ENCODE data around the gene OR52A5. TPM values are rescaled to one million over a fixed set of nuclear protein-coding genes. Genes with fewer than 3 reads are reported as not detected.

OR52A5 gene
- total and polyA plus RNA-seq, 2 donors (not counting 1 experiment from before 2014, with no cell fraction given), result not detected

DNA sequence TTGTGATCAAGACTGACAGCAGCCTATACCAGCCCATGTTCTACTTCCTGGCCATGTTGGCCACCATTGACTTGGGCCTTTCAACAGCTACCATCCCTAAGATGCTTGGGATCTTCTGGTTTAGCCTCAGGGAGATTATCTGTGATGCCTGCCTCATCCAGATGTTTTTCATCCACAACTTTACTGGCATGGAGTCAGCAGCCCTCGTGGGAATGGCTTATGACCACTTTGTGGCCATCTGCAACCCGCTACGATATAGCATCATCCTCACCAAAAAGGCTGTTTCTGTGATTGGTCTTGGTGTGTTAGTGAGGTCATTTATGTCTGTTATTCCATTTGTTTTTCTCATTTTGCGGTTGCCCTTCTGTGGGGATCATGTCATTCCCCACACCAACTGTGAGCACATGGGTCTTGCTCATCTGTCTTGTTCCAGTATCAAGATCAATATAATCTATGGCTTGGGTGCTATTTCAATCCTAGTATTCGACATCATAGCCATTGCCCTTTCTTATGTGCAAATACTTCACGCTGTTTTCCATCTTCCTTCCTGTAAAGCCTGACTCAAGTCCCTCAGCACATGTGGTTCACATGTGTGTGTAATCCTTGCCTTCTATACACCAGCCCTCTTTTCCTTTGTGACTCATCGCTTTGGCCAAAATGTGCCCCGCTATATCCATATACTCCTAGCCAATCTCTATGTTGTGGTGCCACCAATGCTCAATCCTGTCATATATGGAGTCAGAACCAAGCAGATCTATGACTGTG, 45.2 kb downstream of the OR52A5 start:
- CTCF ChIA-PET, result no interaction called here
- H3K4me3 Mint-ChIP-seq, result no peak overlapping the region
- no peaks in the 10 kb centered on the region for H3K4me1 Mint-ChIP-seq

DNA sequence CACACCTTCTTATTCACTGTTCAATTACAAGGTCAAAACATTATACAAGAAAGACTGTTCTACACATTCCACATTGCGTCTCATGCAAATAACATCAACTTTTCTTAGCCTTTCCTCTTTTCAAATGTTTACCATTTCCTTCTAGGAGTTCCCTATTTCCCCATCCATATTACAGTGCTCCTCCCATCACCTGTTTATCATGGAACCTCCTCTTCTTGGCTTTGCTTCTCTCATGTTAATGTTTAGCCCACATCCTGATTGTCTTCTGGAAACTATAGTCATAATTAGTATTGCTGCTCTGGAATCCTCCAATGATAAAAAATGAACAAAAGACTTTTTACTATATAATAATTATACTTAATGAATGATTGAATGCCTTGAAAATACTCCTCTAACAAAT, 47.5 kb downstream of the OR52A5 start:
- no peak overlapping the region for H3K4me3 ChIP-seq (ENCODE audit: control extremely low read depth in 1 of 5, extremely low read depth in 1 of 5, insufficient read depth in 1 of 5, low read depth in 2 of 5, low read length in 4 of 5)
- intact Hi-C loops (cut with micrococcal nuclease), result no loop called here
- no peaks in the 10 kb centered on the region for H3K4me1 ChIP-seq (ENCODE audit: control insufficient read depth in 2 of 2, insufficient read depth in 2 of 2, low read length in 2 of 2)
- DNase-seq (no peak), ATAC-seq (ENCODE audit: low read depth) (no peak)
- no peak overlapping the region for H2AFZ ChIP-seq (ENCODE audit: insufficient read depth, low read depth, low read length, poor library complexity, severe bottlenecking)
- H3K4me3 Mint-ChIP-seq, result no peak overlapping the region
- TF ChIP-seq, protein P1, sequence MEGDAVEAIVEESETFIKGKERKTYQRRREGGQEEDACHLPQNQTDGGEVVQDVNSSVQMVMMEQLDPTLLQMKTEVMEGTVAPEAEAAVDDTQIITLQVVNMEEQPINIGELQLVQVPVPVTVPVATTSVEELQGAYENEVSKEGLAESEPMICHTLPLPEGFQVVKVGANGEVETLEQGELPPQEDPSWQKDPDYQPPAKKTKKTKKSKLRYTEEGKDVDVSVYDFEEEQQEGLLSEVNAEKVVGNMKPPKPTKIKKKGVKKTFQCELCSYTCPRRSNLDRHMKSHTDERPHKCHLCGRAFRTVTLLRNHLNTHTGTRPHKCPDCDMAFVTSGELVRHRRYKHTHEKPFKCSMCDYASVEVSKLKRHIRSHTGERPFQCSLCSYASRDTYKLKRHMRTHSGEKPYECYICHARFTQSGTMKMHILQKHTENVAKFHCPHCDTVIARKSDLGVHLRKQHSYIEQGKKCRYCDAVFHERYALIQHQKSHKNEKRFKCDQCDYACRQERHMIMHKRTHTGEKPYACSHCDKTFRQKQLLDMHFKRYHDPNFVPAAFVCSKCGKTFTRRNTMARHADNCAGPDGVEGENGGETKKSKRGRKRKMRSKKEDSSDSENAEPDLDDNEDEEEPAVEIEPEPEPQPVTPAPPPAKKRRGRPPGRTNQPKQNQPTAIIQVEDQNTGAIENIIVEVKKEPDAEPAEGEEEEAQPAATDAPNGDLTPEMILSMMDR (IDR thresholded peaks at IDR 0.05), result no peak
- no peak for TF ChIP-seq EZH2 (IDR thresholded peaks at IDR 0.05; ENCODE audit: borderline replicate concordance, insufficient read depth, low read depth, low read length, poor library complexity, severe bottlenecking)
- no peak overlapping the region for H3K9ac ChIP-seq (ENCODE audit: low read length)
- no peaks in the 10 kb centered on the region for H3K9me3 Mint-ChIP-seq (ENCODE audit: insufficient read depth)
- no peaks in the 10 kb centered on the region for H4K20me1 ChIP-seq (ENCODE audit: control insufficient read depth, insufficient read depth, low read length, poor library complexity, severe bottlenecking)
- ChIA-PET POLR2A (no interaction called here), CTCF (no interaction called here)
- H3K27me3 Mint-ChIP-seq, result peaks cover 8% of the 10 kb centered on the region
- no peak overlapping the region for H3K27ac Mint-ChIP-seq
- no peaks in the 10 kb centered on the region for H3K79me2 ChIP-seq (ENCODE audit: control insufficient read depth, insufficient read depth, low read length)
- H3K9me3 ChIP-seq (ENCODE audit: control extremely low read depth in 1 of 3, control insufficient read depth in 2 of 3, insufficient read depth in 1 of 3, low read length in 2 of 3), result no peaks in the 10 kb centered on the region
- H3K36me3 ChIP-seq (replicated peaks in 1 of 2; ENCODE audit: control extremely low read depth in 1 of 2, control insufficient read depth in 1 of 2, extremely low read depth in 1 of 2, insufficient read depth in 2 of 2, low read length in 1 of 2), result no peaks in the 10 kb centered on the region
- H3K27ac ChIP-seq (ENCODE audit: low read length in 2 of 2), result no peak overlapping the region
- H3K4me2 ChIP-seq (replicated peaks; ENCODE audit: low read depth, low read length, poor library complexity, severe bottlenecking), result no peak overlapping the region
- WGBS (ENCODE audit: insufficient coverage), result 90% methylated on average over 1 of the region's 1 CpG
- no peaks in the 10 kb centered on the region for H3K27me3 ChIP-seq (replicated peaks in 1 of 4; ENCODE audit: control extremely low read depth in 1 of 4, control insufficient read depth in 3 of 4, insufficient read depth in 4 of 4, low read length in 3 of 4)
- H3K4me1 Mint-ChIP-seq, result no peaks in the 10 kb centered on the region

More for the DNA sequence above, 45.2 kb downstream of the OR52A5 start:
- POLR2A ChIA-PET, result no interaction called here
- no peaks in the 10 kb centered on the region for H3K36me3 ChIP-seq (replicated peaks in 1 of 2; ENCODE audit: control extremely low read depth in 1 of 2, control insufficient read depth in 1 of 2, extremely low read depth in 1 of 2, insufficient read depth in 2 of 2, low read length in 1 of 2)
- H3K27ac ChIP-seq (ENCODE audit: low read length in 2 of 2), result no peak overlapping the region
- Mint-ChIP-seq H3K27ac (no peak overlapping the region), H3K9me3 (ENCODE audit: insufficient read depth) (no peaks in the 10 kb centered on the region), H3K27me3 (peaks cover 10% of the 10 kb centered on the region)
- no peak overlapping the region for H3K9ac ChIP-seq (ENCODE audit: low read length)
- H3K79me2 ChIP-seq (ENCODE audit: control insufficient read depth, insufficient read depth, low read length), result no peaks in the 10 kb centered on the region
- no peak overlapping the region for H3K4me3 ChIP-seq (ENCODE audit: control extremely low read depth in 1 of 5, extremely low read depth in 1 of 5, insufficient read depth in 1 of 5, low read depth in 2 of 5, low read length in 4 of 5)
- intact Hi-C loops (cut with micrococcal nuclease), result no loop called here
- ATAC-seq (ENCODE audit: low read depth) (no peak), DNase-seq (no peak)
- TF ChIP-seq, protein P1 (IDR thresholded peaks at IDR 0.05), result no peak
- TF ChIP-seq EZH2 (IDR thresholded peaks at IDR 0.05; ENCODE audit: borderline replicate concordance, insufficient read depth, low read depth, low read length, poor library complexity, severe bottlenecking), result no peak
- no peaks in the 10 kb centered on the region for H3K9me3 ChIP-seq (ENCODE audit: control extremely low read depth in 1 of 3, control insufficient read depth in 2 of 3, insufficient read depth in 1 of 3, low read length in 2 of 3)
- H3K27me3 ChIP-seq (replicated peaks in 1 of 4; ENCODE audit: control extremely low read depth in 1 of 4, control insufficient read depth in 3 of 4, insufficient read depth in 4 of 4, low read length in 3 of 4), result no peaks in the 10 kb centered on the region
- H3K4me2 ChIP-seq (replicated peaks; ENCODE audit: low read depth, low read length, poor library complexity, severe bottlenecking), result no peak overlapping the region
- no peaks in the 10 kb centered on the region for H3K4me1 ChIP-seq (ENCODE audit: control insufficient read depth in 2 of 2, insufficient read depth in 2 of 2, low read length in 2 of 2)
- H2AFZ ChIP-seq (ENCODE audit: insufficient read depth, low read depth, low read length, poor library complexity, severe bottlenecking), result no peak overlapping the region
- WGBS (ENCODE audit: insufficient coverage), result 100% methylated on average over 1 of the region's 8 CpGs
- no peaks in the 10 kb centered on the region for H4K20me1 ChIP-seq (ENCODE audit: control insufficient read depth, insufficient read depth, low read length, poor library complexity, severe bottlenecking)
